K562 (cell line): ENCODE results near the gene NME2. TPM values are rescaled to one million over a fixed set of nuclear protein-coding genes. Genes with fewer than 3 reads are reported as not detected.

Source experiments
- DMBX1 ChIP-seq: fragments of 250-450 bp; sonication (Bioruptor Pico); IDR thresholded peaks from 2 replicates; pipeline ENCODE4 v1.8.0; 2022; ENCODE audit warnings: inconsistent platforms, mild to moderate bottlenecking, moderate library complexity, borderline replicate concordance
- EWSR1 ChIP-seq: fragments of 450-650 bp; IDR thresholded peaks from 2 replicates; pipeline ENCODE4 v1.6.1; 2018; ENCODE audit warnings: borderline replicate concordance, mild to moderate bottlenecking, low read depth, moderate library complexity; ENCODE audit not compliant: partially characterized antibody
- FOXO4 ChIP-seq: fragments of 450-650 bp; formaldehyde crosslinking; IDR thresholded peaks from 2 replicates; pipeline ENCODE4 v1.4.0; 2020; ENCODE audit warnings: mild to moderate bottlenecking, moderate library complexity
- NR2C1 ChIP-seq, 2 experiments: fragments of 450-650 bp; IDR thresholded peaks; 2 replicates each; pipeline ENCODE4 v1.6.1; 2017; ENCODE audit warnings: mild to moderate bottlenecking in 2 of 2, antibody characterized with exemption in 1 of 2, inconsistent platforms in 1 of 2, missing compliant biosample characterization in 1 of 2, missing genetic modification characterization in 1 of 2
- RBM17 ChIP-seq: fragments of 200-400 bp; formaldehyde crosslinking; IDR thresholded peaks from 2 replicates; pipeline ENCODE4 v1.6.1; 2017; ENCODE audit warnings: low read depth, mild to moderate bottlenecking, low read length, borderline replicate concordance
- SIN3A ChIP-seq, 2 experiments: fragments of 150-350 bp in 1 of 2; IDR thresholded peaks; 2 replicates each; pipeline ENCODE4 v1.6.1; 2011 to 2016; ENCODE audit warnings: borderline replicate concordance in 2 of 2, low read depth in 2 of 2, low read length in 2 of 2, mild to moderate bottlenecking in 2 of 2, moderate library complexity in 2 of 2; ENCODE audit not compliant: control insufficient read depth in 1 of 2
- TCF7 ChIP-seq: sonication (generic); IDR thresholded peaks from 2 replicates; pipeline ENCODE4 v1.6.1; 2016; ENCODE audit warnings: antibody characterized with exemption, borderline replicate concordance
- TGIF2 ChIP-seq: sonication (generic); formaldehyde crosslinking; IDR thresholded peaks from 2 replicates; pipeline ENCODE4 v1.8.1; 2022; ENCODE audit warnings: mild to moderate bottlenecking, missing genetic modification reagents, moderate library complexity
- THRB ChIP-seq: fragments of 450-650 bp; formaldehyde crosslinking; conservative IDR thresholded peaks from 2 replicates; pipeline ENCODE4 v1.4.0; 2022; ENCODE audit warnings: mild to moderate bottlenecking, missing genetic modification characterization
- ZNF184 ChIP-seq: sonication (generic); formaldehyde crosslinking; IDR thresholded peaks from 2 replicates; pipeline ENCODE4 v1.5.0; 2020; ENCODE audit warnings: missing genetic modification reagents
- ZNF311 ChIP-seq: fragments of 250-450 bp; sonication (Bioruptor Pico); IDR thresholded peaks from 2 replicates; pipeline ENCODE4 v1.4.0; 2020; ENCODE audit warnings: mild to moderate bottlenecking, moderate library complexity
- ZNF395 ChIP-seq: fragments of 200-800 bp; sonication (Bioruptor generic); IDR thresholded peaks from 2 replicates; pipeline ENCODE4 v1.6.1; 2017; ENCODE audit warnings: missing genetic modification characterization, missing compliant biosample characterization
- polyA plus RNA-seq, 8 experiments: library from polyadenylated mRNA; depleted of rRNA in 4 of 8; stranded (reverse) in 5 of 8; unstranded in 3 of 8; fragments of >200 nt; fragmentation: Nextera tagmentation in 2 of 8; fragmentation: Illumina TruSeq in 1 of 8; extraction: Ambion mirVana in 2 of 8; extraction: Trizol in 1 of 8; gene quantifications; 2 replicates each; pipeline versions ENCODE4 v1.2.1 to v1.2.3, GENCODE V29; 2011 to 2014; ENCODE audit warnings: inconsistent platforms in 1 of 8, missing spikeins in 1 of 8
- total RNA-seq, 7 experiments: library from RNA; depleted of rRNA in 6 of 7; stranded (reverse); fragments of >200 nt in 6 of 7; fragmentation: Illumina TruSeq in 2 of 7; extraction: Trizol in 2 of 7; gene quantifications; 2 replicates each; pipeline versions ENCODE4 v1.2.1 to v1.2.3, GENCODE V29; 2011 to 2021; ENCODE audit warnings: low replicate concordance in 1 of 7
- TF ChIP-seq, protein P1 (sequence below): fragments of 450-650 bp; IDR thresholded peaks from 2 replicates; pipeline ENCODE4 v1.6.1; 2018; ENCODE audit not compliant: partially characterized antibody

NME2 gene
- total and polyA plus RNA-seq, 9 of the 15 experiments (the other 6 are each of a cell fraction or from before 2014, with no cell fraction given): 684 to 1,202 (median 924) TPM

- TF ChIP-seq ZNF395: peak; percentile 94
- TF ChIP-seq SIN3A (IDR thresholded peaks at IDR 0.05; ENCODE audit: borderline replicate concordance in 2 of 2, control insufficient read depth in 1 of 2, low read depth in 2 of 2, low read length in 2 of 2): peak; percentile 99
- TF ChIP-seq, protein P1, sequence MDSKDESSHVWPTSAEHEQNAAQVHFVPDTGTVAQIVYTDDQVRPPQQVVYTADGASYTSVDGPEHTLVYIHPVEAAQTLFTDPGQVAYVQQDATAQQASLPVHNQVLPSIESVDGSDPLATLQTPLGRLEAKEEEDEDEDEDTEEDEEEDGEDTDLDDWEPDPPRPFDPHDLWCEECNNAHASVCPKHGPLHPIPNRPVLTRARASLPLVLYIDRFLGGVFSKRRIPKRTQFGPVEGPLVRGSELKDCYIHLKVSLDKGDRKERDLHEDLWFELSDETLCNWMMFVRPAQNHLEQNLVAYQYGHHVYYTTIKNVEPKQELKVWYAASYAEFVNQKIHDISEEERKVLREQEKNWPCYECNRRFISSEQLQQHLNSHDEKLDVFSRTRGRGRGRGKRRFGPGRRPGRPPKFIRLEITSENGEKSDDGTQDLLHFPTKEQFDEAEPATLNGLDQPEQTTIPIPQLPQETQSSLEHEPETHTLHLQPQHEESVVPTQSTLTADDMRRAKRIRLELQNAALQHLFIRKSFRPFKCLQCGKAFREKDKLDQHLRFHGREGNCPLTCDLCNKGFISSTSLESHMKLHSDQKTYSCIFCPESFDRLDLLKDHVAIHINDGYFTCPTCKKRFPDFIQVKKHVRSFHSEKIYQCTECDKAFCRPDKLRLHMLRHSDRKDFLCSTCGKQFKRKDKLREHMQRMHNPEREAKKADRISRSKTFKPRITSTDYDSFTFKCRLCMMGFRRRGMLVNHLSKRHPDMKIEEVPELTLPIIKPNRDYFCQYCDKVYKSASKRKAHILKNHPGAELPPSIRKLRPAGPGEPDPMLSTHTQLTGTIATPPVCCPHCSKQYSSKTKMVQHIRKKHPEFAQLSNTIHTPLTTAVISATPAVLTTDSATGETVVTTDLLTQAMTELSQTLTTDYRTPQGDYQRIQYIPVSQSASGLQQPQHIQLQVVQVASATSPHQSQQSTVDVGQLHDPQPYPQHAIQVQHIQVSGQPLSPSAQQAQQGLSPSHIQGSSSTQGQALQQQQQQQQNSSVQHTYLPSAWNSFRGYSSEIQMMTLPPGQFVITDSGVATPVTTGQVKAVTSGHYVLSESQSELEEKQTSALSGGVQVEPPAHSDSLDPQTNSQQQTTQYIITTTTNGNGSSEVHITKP: peak; percentile 46
- no peak for TF ChIP-seq ZNF184
- TF ChIP-seq TCF7: peak; percentile 91
- TF ChIP-seq DMBX1 (CRISPR knock-in tag): no peak
- TF ChIP-seq NR2C1 (IDR thresholded peaks at IDR 0.05): peak; percentile 92
- TF ChIP-seq NR2C1 (tag; IDR thresholded peaks at IDR 0.05): peak; percentile 97
- TF ChIP-seq ZNF311 (CRISPR knock-in tag): no peak
- no peak for TF ChIP-seq FOXO4
- TF ChIP-seq EWSR1: no peak
- peak; percentile 58; the same call in 1 of the 2 replicates for TF ChIP-seq TGIF2 (CRISPR knock-in tag)
- TF ChIP-seq RBM17: no peak
- peak; percentile 76; the same call in 1 of the 2 replicates for TF ChIP-seq THRB
Observed at GRCh38 chr17:51153210-51154072, 12.8 kb upstream of the NME2 start, which contains the start of gene NME1 (continued).
